ENCODE measurements around the gene FAT3.

The FAT3 gene

DNA sequence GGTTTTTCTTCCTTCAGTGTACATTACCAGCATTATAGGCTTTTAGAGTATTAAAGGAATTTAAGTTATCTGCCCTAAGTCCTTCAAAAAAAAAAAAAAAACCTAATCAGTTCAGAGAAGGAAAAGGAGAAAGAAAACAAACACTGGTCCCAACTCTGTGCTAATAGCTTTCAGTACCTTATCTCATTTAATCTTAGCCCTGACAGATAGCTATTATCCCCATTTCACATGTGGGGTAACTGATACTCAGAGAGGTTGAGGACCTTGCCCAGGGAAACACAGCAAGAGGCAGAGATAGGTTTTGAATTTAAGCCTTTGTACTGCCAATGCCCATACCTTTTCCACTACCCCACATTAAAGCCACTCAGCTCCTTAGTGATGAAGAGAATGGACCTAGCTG lies 43.4 kb downstream of the FAT3 start:
- TF ChIP-seq, protein P1, sequence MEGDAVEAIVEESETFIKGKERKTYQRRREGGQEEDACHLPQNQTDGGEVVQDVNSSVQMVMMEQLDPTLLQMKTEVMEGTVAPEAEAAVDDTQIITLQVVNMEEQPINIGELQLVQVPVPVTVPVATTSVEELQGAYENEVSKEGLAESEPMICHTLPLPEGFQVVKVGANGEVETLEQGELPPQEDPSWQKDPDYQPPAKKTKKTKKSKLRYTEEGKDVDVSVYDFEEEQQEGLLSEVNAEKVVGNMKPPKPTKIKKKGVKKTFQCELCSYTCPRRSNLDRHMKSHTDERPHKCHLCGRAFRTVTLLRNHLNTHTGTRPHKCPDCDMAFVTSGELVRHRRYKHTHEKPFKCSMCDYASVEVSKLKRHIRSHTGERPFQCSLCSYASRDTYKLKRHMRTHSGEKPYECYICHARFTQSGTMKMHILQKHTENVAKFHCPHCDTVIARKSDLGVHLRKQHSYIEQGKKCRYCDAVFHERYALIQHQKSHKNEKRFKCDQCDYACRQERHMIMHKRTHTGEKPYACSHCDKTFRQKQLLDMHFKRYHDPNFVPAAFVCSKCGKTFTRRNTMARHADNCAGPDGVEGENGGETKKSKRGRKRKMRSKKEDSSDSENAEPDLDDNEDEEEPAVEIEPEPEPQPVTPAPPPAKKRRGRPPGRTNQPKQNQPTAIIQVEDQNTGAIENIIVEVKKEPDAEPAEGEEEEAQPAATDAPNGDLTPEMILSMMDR (IDR thresholded peaks at IDR 0.05; ENCODE audit: low read depth, low read length, missing control alignments), result no peak
- no peak for DNase-seq
- Histone ChIP-seq H3K27ac (no peak overlapping the region), H3K4me3 (ENCODE audit: low read depth, low read length) (no peak overlapping the region), H3K36me3 (replicated peaks) (no peaks in the 10 kb centered on the region), H3K27me3 (replicated peaks) (no peaks in the 10 kb centered on the region)
- in situ Hi-C loops (cut with HindIII; ENCODE audit: low pct_ligation_motif_present, low sequenced_read_pairs), result no loop called here

- in situ Hi-C loops (cut with HindIII; ENCODE audit: low pct_ligation_motif_present, low sequenced_read_pairs), result no loop called here
- H3K36me3 ChIP-seq (replicated peaks), result no peaks in the 10 kb centered on the region
- H3K4me3 ChIP-seq (ENCODE audit: low read depth, low read length), result no peak overlapping the region
- no peaks in the 10 kb centered on the region for H3K27me3 ChIP-seq (replicated peaks)
- TF ChIP-seq, protein P1 (IDR thresholded peaks at IDR 0.05; ENCODE audit: low read depth, low read length, missing control alignments), result no peak
- no peak overlapping the region for H3K27ac ChIP-seq
- no peak for DNase-seq
Measured at GRCh38 chr11:92268546-92268945, 43.9 kb downstream of the FAT3 start.

DNA sequence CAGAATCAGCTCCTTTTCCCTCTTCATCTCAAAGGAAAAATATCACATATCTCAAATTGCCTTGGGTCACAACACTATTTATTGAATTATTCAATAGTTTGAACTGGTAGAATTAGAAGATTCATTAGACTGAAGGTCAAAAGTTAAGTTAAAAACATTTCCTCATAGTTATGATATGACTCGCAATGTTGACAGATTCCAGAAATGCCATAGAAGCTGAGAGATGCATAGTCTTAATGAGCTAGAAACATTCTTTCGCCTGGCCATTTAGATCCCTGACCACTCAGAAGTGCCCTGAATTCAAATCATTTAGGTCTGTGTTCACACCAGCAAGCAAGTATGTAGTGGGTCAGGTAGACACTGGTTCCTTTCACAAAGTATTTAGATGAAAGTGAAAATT lies 44.4 kb downstream of the FAT3 start:
- Histone ChIP-seq H3K4me3 (ENCODE audit: low read depth, low read length) (no peak overlapping the region), H3K27ac (no peak overlapping the region), H3K27me3 (replicated peaks) (no peaks in the 10 kb centered on the region), H3K36me3 (replicated peaks) (no peaks in the 10 kb centered on the region)
- TF ChIP-seq, protein P1 (IDR thresholded peaks at IDR 0.05; ENCODE audit: low read depth, low read length, missing control alignments), result no peak
- in situ Hi-C loops (cut with HindIII; ENCODE audit: low pct_ligation_motif_present, low sequenced_read_pairs), result no loop called here
- DNase-seq, result peak; percentile 7

- Histone ChIP-seq H3K27me3 (replicated peaks) (no peaks in the 10 kb centered on the region), H3K4me3 (ENCODE audit: low read depth, low read length) (no peak overlapping the region), H3K36me3 (replicated peaks) (no peaks in the 10 kb centered on the region), H3K27ac (no peak overlapping the region)
- TF ChIP-seq, protein P1 (IDR thresholded peaks at IDR 0.05; ENCODE audit: low read depth, low read length, missing control alignments), result no peak
- DNase-seq, result no peak
- in situ Hi-C loops (cut with HindIII; ENCODE audit: low pct_ligation_motif_present, low sequenced_read_pairs), result no loop called here
Measured at GRCh38 chr11:92269841-92270240, 45.2 kb downstream of the FAT3 start.

- no peak for DNase-seq
- no peaks in the 10 kb centered on the region for H3K27me3 ChIP-seq (replicated peaks)
- TF ChIP-seq, protein P1 (IDR thresholded peaks at IDR 0.05; ENCODE audit: low read depth, low read length, missing control alignments), result no peak
- in situ Hi-C loops (cut with HindIII; ENCODE audit: low pct_ligation_motif_present, low sequenced_read_pairs), result no loop called here
- no peak overlapping the region for H3K27ac ChIP-seq
- no peak overlapping the region for H3K4me3 ChIP-seq (ENCODE audit: low read depth, low read length)
- H3K36me3 ChIP-seq (replicated peaks), result no peaks in the 10 kb centered on the region
Measured at GRCh38 chr11:92272651-92273050, 48.0 kb downstream of the FAT3 start.
